Measurements from ENCODE around the gene EFNA4.

GRCh38 chr1:155077346-155077745 lies 13.8 kb downstream of the EFNA4 start:
- TF ChIP-seq CTCF (conservative IDR thresholded peaks at IDR 0.05; ENCODE audit: low read depth, low read length) (no peak), EZH2 (IDR thresholded peaks at IDR 0.05; ENCODE audit: borderline replicate concordance, low read depth, low read length, poor library complexity, severe bottlenecking) (no peak)
